Measurements from ENCODE around the gene MRPL46. TPM values are rescaled to one million over a fixed set of nuclear protein-coding genes. Genes with fewer than 3 reads are reported as not detected.
A peak's percentile ranks its signal among the peaks of the same experiment; 100 is the strongest.

Gene MRPL46
- total RNA-seq = 10 to 100 TPM in 5 of 6 donors, 1 to 10 TPM in 1; 8.7 to 23.1 (median 17.6) TPM

DNA sequence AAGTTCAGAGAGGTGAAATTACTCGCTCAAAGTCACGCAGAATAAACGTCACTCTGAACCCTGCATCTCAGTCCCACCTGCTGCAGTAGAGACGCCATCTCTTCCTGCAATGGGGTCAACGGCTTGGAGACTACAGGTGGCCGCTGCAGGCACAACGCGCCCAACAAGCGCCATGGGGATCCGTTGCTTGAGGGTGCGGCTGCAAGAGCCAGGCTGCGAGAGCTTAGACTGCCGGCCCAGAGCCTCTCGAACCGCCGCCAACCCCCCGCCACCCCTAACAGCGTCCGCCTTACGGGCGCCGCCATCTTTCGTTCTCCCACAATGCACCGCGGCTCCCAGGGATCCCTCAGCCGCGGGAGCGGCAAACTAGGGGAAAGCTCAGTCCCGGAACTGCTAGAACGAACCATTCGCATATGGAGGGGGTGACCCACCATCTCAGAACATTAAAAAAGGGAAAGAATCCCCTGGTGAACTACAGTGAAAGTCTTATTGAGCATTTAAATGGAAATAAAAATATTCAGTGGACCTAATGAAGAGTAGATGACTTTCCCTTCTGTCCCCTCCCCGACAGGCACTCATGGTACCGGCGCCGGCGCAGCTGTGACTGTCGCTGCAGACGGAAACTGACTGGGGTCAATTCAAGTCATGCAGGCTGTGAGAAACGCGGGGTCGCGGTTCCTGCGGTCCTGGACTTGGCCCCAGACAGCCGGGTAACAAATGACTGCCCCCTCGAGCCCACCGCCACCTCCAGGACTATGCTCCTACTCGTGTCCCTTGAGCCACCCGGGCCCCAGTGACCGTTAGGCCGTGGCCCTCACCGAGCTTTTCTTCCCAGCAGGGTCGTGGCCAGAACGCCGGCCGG, at the start of gene MRPL46, which contains the start of gene MRPS11:
Gene MRPL46 (minus strand): TSS at position 316 of the 862 bp plus-strand sequence. CDS start 11 bp downstream, at position 305.
Gene MRPS11 (plus strand): TSS at position 636 of the 862 bp plus-strand sequence. CDS start 10 bp downstream, at position 646.
- Histone ChIP-seq H3K4me3 (peak within 1 kb of the TSS; percentile 71 to 94 (median 91)), H3K4me1 (peaks cover 20 to 31% (median 26%) of the 10 kb centered on the region in 4 donors), H3K9me3 (no peaks in the 10 kb centered on the region), H3K27ac (peak within 1 kb of the TSS; percentile 89 to 96 (median 93)), H3K36me3 (peaks cover 7 to 35% (median 22%) of the 10 kb centered on the region in 4 donors), H3K27me3 (no peaks in the 10 kb centered on the region)
- DNase-seq (peak; percentile 84 to 93), ATAC-seq (ENCODE audit: low FRiP score in 2 of 2) (peak; percentile 97 to 100)
- TF ChIP-seq, protein P1, sequence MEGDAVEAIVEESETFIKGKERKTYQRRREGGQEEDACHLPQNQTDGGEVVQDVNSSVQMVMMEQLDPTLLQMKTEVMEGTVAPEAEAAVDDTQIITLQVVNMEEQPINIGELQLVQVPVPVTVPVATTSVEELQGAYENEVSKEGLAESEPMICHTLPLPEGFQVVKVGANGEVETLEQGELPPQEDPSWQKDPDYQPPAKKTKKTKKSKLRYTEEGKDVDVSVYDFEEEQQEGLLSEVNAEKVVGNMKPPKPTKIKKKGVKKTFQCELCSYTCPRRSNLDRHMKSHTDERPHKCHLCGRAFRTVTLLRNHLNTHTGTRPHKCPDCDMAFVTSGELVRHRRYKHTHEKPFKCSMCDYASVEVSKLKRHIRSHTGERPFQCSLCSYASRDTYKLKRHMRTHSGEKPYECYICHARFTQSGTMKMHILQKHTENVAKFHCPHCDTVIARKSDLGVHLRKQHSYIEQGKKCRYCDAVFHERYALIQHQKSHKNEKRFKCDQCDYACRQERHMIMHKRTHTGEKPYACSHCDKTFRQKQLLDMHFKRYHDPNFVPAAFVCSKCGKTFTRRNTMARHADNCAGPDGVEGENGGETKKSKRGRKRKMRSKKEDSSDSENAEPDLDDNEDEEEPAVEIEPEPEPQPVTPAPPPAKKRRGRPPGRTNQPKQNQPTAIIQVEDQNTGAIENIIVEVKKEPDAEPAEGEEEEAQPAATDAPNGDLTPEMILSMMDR (IDR thresholded peaks at IDR 0.05) = no peak
- TF ChIP-seq POLR2AphosphoS5 (IDR thresholded peaks at IDR 0.05) (peak; percentile 78), EP300 (IDR thresholded peaks at IDR 0.05) (no peak), POLR2A (IDR thresholded peaks at IDR 0.05) (peak in 2 of 4 donors; percentile 47 to 54)
- whole genome bisulfite sequencing, 2 donors = 1% methylated on average over 10 to 38 of the region's 55 CpGs

DNA sequence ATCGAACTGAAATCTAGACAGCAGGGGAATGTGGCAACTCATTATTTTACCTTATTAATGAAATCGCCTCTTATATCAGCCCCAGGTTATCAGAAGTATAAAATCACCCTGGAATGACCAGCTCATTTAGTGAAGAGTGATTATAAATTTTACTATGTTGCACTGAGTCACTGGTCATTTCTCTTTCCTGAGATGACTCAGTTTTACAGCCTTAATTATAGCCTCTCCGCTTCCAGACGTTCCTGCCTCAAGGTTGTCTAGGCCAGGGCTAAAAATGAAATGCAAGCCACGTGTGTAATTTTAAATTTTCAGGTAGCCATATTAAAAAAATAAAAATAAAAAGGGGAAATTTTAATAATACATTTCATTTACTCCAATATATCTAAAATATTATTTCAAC, 46.0 kb upstream of the MRPL46 start:
- DNase-seq = no peak
- ATAC-seq (ENCODE audit: low FRiP score in 2 of 2) = no peak
- H3K36me3 ChIP-seq = peaks cover 0 to 58% (median 14%) of the 10 kb centered on the region in 4 donors

DNA sequence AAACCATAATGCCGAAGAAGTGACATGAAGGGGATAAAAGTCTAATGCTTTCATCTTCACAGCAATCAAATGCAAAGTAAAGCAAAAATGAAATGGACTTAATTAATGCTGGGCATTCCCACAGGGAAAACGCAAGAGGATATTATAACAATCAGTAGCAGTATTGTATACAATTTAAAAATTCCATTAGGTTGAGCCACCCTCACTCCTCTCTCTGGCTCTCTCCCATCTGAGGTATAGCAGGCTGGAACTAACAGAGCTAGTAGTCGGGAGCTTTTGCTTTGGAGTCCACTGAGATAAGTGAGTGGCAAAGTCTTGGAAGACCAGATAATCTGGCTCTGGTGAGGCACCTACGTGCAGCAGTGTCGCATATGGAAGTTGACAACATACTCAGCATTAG, 45.4 kb upstream of the MRPL46 start:
- DNase-seq (no peak), ATAC-seq (ENCODE audit: low FRiP score in 2 of 2) (no peak)
- no peak overlapping the region for H3K27ac ChIP-seq
- 95% methylated on average over 5 of the region's 5 CpGs for WGBS, 2 donors
- H3K4me3 ChIP-seq = no peak overlapping the region
- H3K27me3 ChIP-seq = no peaks in the 10 kb centered on the region
- H3K4me1 ChIP-seq = no peaks in the 10 kb centered on the region
- peaks cover 0 to 60% (median 14%) of the 10 kb centered on the region in 4 donors for H3K36me3 ChIP-seq
- TF ChIP-seq EP300 (IDR thresholded peaks at IDR 0.05) = no peak
- TF ChIP-seq POLR2A (IDR thresholded peaks at IDR 0.05) = no peak
- no peak for TF ChIP-seq POLR2AphosphoS5 (IDR thresholded peaks at IDR 0.05)
- H3K9me3 ChIP-seq = no peaks in the 10 kb centered on the region

More for the DNA sequence above, 46.0 kb upstream of the MRPL46 start:
- Histone ChIP-seq H3K4me3 (no peak overlapping the region), H3K4me1 (no peaks in the 10 kb centered on the region), H3K9me3 (no peaks in the 10 kb centered on the region), H3K27ac (no peak overlapping the region), H3K27me3 (no peaks in the 10 kb centered on the region)
- TF ChIP-seq POLR2A (IDR thresholded peaks at IDR 0.05) (no peak), EP300 (IDR thresholded peaks at IDR 0.05) (no peak), POLR2AphosphoS5 (IDR thresholded peaks at IDR 0.05) (no peak)
- TF ChIP-seq, protein P1 (IDR thresholded peaks at IDR 0.05) = no peak
- WGBS, 2 donors = 93 to 95% methylated on average over 5 of the region's 5 CpGs

DNA sequence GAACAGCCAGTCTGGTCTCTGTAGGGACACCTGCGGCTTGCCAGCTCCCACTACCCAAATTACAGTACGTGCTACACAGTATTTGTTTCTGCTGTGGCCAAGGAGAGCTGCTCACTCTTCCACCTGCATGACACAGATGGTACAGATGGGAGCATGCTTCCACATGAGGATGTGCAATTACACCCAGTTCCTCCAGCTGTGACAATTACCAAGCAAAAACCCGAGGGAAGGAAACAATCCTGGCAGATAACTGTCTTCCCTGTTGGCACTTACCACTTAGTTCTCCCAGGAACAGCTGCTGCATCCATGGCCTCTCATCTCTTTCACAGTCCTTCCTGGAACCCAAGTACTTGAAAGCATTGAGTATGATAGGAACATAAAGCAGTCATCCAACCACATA, 44.9 kb upstream of the MRPL46 start:
- Histone ChIP-seq H3K4me3 (no peak overlapping the region), H3K36me3 (peaks cover 0 to 60% (median 14%) of the 10 kb centered on the region in 4 donors), H3K9me3 (no peaks in the 10 kb centered on the region), H3K27me3 (no peaks in the 10 kb centered on the region), H3K27ac (no peak overlapping the region), H3K4me1 (no peaks in the 10 kb centered on the region)
- WGBS, 2 donors = 83 to 100% methylated on average over 3 of the region's 3 CpGs
- TF ChIP-seq, protein P1 (IDR thresholded peaks at IDR 0.05) = no peak
- no peak for TF ChIP-seq POLR2AphosphoS5 (IDR thresholded peaks at IDR 0.05)
- no peak for TF ChIP-seq POLR2A (IDR thresholded peaks at IDR 0.05)
- TF ChIP-seq EP300 (IDR thresholded peaks at IDR 0.05) = no peak
- ATAC-seq (ENCODE audit: low FRiP score in 2 of 2) = no peak
- DNase-seq = no peak

DNA sequence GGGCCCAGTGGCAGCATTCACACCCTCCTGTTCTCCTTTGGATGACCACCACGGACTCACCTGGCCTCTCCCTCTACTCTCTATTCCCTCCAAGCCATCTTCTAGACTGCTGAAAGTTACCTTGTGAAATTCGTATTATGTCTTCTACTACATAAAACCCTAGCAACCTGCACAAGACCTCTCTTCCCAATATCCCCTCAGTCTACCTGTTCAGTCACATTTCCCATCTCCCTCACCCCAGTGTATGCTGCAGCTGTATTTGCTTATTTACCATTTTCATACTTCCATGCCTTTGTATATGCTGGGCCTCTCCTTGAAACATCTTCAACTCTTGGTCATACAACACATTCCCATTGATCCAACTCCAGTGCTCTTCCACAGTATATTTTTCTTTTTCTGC, 44.0 kb upstream of the MRPL46 start:
- 97% methylated on average over 2 of the region's 2 CpGs for WGBS, 2 donors
- no peaks in the 10 kb centered on the region for H3K4me1 ChIP-seq
- TF ChIP-seq, protein P1 (IDR thresholded peaks at IDR 0.05) = no peak
- TF ChIP-seq POLR2A (IDR thresholded peaks at IDR 0.05) (no peak), EP300 (IDR thresholded peaks at IDR 0.05) (no peak), POLR2AphosphoS5 (IDR thresholded peaks at IDR 0.05) (no peak)
- H3K9me3 ChIP-seq = no peaks in the 10 kb centered on the region
- ATAC-seq (ENCODE audit: low FRiP score in 2 of 2) = no peak
- DNase-seq = no peak
- peaks cover 0 to 56% (median 12%) of the 10 kb centered on the region in 4 donors for H3K36me3 ChIP-seq
- no peak overlapping the region for H3K4me3 ChIP-seq
- no peaks in the 10 kb centered on the region for H3K27me3 ChIP-seq
- H3K27ac ChIP-seq = no peak overlapping the region

All from upper lobe of left lung (tissue), 6 donors.